Lower leg skin (tissue), 4 donors: ENCODE results near the gene LHX4. TPM values are rescaled to one million over a fixed set of nuclear protein-coding genes. Genes with fewer than 3 reads are reported as not detected.
A peak's percentile ranks its signal among the peaks of the same experiment; 100 is the strongest.

ENCODE experiments used
- DNase-seq, 2 donors: peaks; one replicate each; pipeline ENCODE4 v3.0.0-alpha.2; 2019; ENCODE audit warnings: low spot score in 2 of 2
- H3K4me3 ChIP-seq: fragments of 200-600 bp; sonication (generic); 2 replicates; pipeline ENCODE4 v1.5.1; 2017; ENCODE audit warnings: mild to moderate bottlenecking, low read depth; ENCODE audit not compliant: poor library complexity, severe bottlenecking
- POLR2A ChIP-seq, 2 donors: fragments of 450-650 bp; IDR thresholded peaks; one replicate each; pipeline ENCODE4 v1.6.1; 2016 to 2017; ENCODE audit warnings: antibody characterized with exemption in 2 of 2, mild to moderate bottlenecking in 1 of 2, moderate library complexity in 1 of 2
- WGBS, 2 donors: methylation state at CpG; one replicate each; pipeline ENCODE4 v1.1.5; 2018; 5-methylcytosine and 5-hydroxymethylcytosine counted together
- intact Hi-C: fragments of 100-400 bp; cut with DNase I; formaldehyde crosslinking; loops from one replicate; pipeline ENCODE4 v1.15.0; 2023; ENCODE audit warnings: low total_unique reads
- total RNA-seq, 4 donors: library from RNA; depleted of rRNA; stranded (reverse); fragments of >200 nt; gene quantifications; one replicate each; pipeline ENCODE4 v1.1.0, GENCODE V29; 2016
- TF ChIP-seq, protein P1 (sequence below), 3 donors: fragments of 450-650 bp; IDR thresholded peaks; one replicate each; pipeline ENCODE4 v1.5.1; 2016; ENCODE audit warnings: antibody characterized with exemption in 3 of 3, mild to moderate bottlenecking in 3 of 3, moderate library complexity in 2 of 3

The LHX4 gene
- total RNA-seq, 4 donors from 2014 or later: 0.08 to 0.32 (median 0.17) TPM; not detected in 1

DNA sequence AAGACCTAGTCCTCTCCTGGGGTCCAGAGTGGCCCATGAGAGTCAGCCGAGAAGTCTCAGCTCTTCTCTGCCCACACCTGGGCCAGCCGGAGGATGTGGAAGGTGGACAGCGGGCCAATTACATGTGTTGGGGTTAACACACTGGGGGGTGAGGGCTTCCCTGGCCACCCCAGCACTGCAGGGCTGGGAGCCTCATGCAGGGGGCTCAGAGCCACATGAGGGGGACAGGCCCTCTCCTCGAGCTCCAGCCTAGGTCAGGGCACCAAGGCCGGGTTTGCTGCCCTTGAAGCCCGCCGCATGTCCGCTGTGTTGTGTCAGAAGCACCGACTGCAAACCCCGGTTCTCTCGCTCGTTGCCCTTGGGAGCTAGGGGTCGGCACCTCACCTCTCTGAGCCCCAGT is 30.5 kb downstream of the LHX4 start:
- no peak for TF ChIP-seq POLR2A (IDR thresholded peaks at IDR 0.05)
- TF ChIP-seq, protein P1, sequence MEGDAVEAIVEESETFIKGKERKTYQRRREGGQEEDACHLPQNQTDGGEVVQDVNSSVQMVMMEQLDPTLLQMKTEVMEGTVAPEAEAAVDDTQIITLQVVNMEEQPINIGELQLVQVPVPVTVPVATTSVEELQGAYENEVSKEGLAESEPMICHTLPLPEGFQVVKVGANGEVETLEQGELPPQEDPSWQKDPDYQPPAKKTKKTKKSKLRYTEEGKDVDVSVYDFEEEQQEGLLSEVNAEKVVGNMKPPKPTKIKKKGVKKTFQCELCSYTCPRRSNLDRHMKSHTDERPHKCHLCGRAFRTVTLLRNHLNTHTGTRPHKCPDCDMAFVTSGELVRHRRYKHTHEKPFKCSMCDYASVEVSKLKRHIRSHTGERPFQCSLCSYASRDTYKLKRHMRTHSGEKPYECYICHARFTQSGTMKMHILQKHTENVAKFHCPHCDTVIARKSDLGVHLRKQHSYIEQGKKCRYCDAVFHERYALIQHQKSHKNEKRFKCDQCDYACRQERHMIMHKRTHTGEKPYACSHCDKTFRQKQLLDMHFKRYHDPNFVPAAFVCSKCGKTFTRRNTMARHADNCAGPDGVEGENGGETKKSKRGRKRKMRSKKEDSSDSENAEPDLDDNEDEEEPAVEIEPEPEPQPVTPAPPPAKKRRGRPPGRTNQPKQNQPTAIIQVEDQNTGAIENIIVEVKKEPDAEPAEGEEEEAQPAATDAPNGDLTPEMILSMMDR (IDR thresholded peaks at IDR 0.05): no peak
- intact Hi-C loops: no loop called here
- no peak overlapping the region for H3K4me3 ChIP-seq
- WGBS, 2 donors: 79 to 87% methylated on average over 6 to 12 of the region's 13 CpGs
- no peak for DNase-seq

DNA sequence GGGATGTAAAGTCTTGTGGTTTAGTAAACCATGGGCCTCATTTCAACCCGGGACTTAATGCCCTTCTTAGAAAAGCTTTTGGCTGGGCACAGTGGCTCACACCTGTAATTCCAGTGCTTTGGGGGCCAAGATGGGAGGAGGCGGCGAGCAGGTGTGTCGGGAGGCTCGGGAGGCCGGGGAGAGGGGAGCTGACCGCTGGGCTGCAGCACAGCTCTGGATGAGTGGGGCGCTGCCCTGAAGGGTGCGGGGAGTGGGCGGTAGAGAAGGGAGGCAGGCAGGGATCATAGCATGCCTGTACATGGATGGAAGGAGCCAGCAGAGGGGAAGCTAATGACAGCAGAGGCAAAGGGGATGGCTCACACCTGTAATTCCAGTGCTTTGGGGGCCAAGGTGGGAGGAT is 31.0 kb downstream of the LHX4 start:
- 65 to 72% methylated on average over 10 of the region's 10 CpGs for WGBS, 2 donors
- no peak overlapping the region for H3K4me3 ChIP-seq
- peak in 1 of 2 donors; percentile 64 for DNase-seq
- TF ChIP-seq, protein P1 (IDR thresholded peaks at IDR 0.05): no peak
- TF ChIP-seq POLR2A (IDR thresholded peaks at IDR 0.05): no peak
- intact Hi-C loops: no loop called here

DNA sequence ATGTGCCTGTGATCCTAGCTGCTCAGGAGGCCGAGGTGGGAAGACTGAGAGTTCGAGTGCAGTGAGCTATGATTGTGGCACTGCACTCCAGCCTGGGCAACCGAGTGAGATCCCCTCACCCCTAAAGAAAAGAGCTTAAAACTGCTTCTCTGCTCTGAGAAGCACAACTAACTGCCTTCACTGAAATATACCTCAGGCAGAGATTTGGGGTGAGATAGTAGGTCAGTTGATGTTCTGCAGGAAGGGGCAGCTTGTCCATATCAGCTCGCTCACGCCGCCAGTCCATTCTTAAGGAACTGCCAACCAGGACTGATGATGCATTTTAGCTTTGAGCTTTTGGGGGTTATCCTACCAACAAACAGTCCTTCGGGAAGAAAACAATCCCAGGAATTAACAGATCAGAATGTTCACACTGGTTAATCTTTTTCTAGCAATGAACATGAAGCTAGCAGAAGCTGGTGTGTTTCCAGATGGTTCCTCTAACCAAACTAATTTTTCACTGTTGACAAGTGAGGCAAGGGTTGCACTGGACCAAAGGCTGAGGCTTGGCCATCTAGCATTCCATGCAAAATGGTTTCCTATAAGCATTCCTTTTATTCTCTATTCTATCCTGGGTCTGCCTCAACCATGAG is 31.6 kb downstream of the LHX4 start:
- TF ChIP-seq, protein P1 (IDR thresholded peaks at IDR 0.05): no peak
- no peak for TF ChIP-seq POLR2A (IDR thresholded peaks at IDR 0.05)
- 75 to 81% methylated on average over 7 of the region's 7 CpGs for WGBS, 2 donors
- DNase-seq: no peak
- H3K4me3 ChIP-seq: no peak overlapping the region
- intact Hi-C loops: no loop called here

DNA sequence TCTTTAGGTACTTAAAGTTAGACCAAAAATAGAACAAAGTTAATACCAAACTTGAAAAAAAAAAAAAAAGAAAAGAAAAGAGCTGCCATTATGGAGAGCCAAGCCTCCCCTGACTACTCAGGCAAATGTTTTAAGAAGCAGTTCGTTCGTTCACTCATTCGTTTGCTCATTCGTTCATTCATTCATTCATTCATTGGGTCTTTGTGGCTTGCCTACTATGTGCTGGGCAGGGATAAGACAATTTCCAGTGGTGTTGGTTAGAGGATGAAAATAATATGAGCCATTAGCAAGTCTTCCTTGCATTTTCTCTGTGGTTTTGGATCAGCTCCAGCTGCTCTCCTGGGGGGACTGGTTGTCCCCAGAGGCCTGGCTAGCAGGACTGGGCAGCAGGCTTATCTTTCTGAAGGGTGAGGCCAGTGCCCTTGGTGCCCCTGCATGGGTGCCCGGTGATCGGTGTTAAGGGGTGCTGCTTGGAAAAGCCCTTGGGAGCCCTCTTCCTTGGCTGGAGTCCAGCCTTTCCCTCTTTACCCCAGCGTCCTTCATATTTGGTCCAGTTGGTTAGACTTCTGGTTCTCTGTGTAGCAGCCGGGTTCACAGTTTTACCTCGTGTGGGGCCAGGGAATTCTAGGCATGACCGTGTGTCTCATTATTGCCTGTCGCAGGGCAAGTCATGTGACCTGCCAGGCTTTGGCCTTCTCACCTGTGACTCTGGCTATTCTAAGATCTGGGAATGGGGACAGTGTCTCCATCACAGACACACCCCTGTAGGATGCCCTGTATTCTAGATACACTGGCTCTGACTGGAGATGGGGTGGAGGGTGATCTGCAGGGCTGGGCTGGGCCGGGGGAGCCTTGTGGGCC is 32.8 kb downstream of the LHX4 start:
- DNase-seq: peak in 1 of 2 donors; percentile 60
- 69 to 73% methylated on average over 12 of the region's 12 CpGs for WGBS, 2 donors
- H3K4me3 ChIP-seq: no peak overlapping the region
- intact Hi-C loops: no loop called here
- TF ChIP-seq POLR2A (IDR thresholded peaks at IDR 0.05): no peak
- TF ChIP-seq, protein P1 (IDR thresholded peaks at IDR 0.05): no peak

DNA sequence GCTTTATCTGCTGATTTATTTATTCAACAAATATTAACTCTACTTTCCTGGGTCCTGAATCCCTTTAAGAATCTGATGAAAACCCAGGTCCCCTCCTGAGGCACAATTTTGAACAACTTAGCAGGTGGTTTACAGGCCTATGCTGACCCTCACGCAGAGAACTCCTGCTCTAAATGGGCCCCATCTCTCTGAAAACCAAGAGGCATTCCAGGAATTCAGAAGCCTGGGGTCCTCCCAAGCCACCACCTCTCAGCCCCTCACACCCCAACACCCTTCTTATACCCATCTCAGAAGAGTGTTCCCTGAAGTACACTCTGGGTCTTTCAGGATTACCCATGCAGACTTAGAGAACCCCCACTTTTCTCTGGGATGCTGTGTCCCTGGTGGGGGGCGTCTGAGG is 34.5 kb downstream of the LHX4 start:
- intact Hi-C loops: no loop called here
- no peak for TF ChIP-seq POLR2A (IDR thresholded peaks at IDR 0.05)
- 50 to 52% methylated on average over 2 of the region's 2 CpGs for WGBS, 2 donors
- no peak overlapping the region for H3K4me3 ChIP-seq
- peak in 1 of 2 donors; percentile 21 for DNase-seq

DNA sequence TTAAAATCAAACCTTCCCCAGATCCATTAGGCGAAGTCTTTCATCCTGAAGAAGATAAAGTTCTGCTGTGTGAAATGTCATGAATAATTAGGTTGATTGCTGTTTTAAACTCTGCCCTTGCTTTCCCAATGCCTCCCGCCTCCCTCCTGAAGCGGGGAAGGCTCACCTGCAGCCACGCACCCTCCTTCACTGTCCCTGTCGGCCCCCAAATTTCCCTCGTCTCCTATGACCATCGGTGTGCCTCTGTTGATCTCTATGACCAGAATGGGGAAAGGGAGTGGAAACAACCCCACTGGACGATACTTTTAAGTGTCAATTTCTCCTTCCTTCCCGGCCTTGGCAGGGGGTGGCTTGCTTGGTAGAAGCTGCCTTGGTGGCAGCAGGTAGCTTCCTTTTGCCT is 35.1 kb downstream of the LHX4 start:
- H3K4me3 ChIP-seq: no peak overlapping the region
- DNase-seq: no peak
- WGBS, 2 donors: 80% methylated on average over 9 of the region's 9 CpGs
- TF ChIP-seq, protein P1 (IDR thresholded peaks at IDR 0.05): no peak
- no peak for TF ChIP-seq POLR2A (IDR thresholded peaks at IDR 0.05)
- intact Hi-C loops: no loop called here
